HG03139 (cell line): ENCODE data around the gene MKS1.

Experiments used
- ATAC-seq: cut with Tn5 transposase; IDR thresholded peaks from one replicate; pipeline ENCODE4 v1.9.1; 2021; ENCODE audit not compliant: unreplicated experiment

The MKS1 gene

GRCh38 chr17:58245428-58246103 is 26.5 kb upstream of the MKS1 start:
- ATAC-seq: no peak

- ATAC-seq: no peak
Observed at GRCh38 chr17:58244963-58245362, 25.9 kb upstream of the MKS1 start.

DNA sequence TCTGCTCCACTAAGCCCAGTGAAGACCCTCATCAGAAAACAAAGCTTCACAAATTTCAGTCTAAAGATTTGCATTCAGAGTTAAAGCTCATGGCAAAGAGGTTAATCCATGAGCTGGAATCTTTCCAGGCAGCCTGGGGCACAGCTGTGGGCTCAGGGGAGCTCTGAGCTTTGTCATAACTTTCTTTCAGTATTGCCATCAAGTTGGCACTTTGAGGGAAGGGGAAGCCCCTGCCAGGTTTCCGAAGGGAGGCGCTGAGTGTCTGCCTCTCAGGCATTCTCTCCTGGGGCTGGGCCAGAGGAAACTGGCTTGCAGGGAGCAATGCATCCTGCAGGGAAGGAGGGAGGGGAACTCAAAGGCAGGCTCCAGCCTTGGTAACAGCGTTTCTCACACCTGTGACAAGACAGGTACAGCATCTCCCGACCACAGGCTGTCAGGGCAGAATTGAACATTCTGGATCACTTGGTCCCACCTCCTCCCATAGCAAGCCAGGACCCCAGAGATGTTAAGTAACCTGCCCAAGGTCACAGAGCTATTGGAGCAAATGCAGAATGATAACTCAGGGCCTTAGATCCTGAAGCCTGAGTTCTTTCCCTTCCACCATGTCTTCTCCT is 23.2 kb upstream of the MKS1 start:
- ATAC-seq: no peak

DNA sequence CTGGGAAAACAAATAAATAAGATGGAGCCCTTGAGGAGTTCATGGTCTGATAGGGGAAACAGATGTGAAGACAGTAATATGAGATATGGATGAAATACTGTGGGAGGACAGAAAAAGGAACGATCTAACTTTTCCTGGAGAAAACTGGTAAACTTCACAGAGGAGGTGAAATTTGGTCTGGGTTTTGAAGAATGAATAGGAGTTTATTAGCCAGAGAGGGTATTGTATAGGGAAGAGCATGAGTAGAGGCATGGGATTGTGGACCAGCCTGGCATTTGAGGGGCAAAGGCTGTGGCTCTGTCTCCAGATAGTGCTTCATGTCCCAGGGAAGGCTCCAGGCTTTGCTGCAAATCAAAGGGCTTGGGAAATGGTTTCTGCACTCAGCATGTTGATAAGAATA is 20.9 kb upstream of the MKS1 start:
- ATAC-seq: no peak

DNA sequence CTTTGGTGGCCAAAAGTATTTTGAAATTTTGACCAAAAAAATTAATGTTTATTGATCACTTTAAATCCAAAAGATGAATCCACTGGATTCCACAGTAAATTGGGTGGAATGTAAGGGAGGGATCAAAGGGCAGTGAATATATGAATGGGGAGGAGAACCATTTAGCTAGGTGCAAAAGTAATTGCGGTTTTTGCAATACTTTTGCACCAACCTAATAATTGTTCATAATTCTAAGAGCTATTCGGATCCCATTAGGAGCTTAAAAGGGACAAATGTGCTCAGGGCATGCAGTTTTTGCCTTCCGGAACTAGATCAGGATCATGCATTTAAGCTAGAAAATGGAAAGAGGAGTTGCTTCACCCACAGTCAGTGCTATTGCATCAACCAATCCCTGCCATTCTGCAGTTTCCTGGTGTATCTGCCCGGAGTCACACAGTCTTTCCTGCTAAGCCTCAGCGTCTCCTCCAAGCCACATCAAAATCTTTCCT is 19.1 kb upstream of the MKS1 start, which contains the start of gene LPO:
LPO (plus strand) TSS at position 438 of the 488 bp plus-strand sequence. CDS start 4,396 bp downstream, outside the sequence.
- no peak for ATAC-seq

- ATAC-seq: no peak
Observed at GRCh38 chr17:58236394-58236793, 17.3 kb upstream of the MKS1 start.

- no peak for ATAC-seq
Observed at GRCh38 chr17:58235821-58236220, 16.8 kb upstream of the MKS1 start.

GRCh38 chr17:58234512-58234911 is 15.5 kb upstream of the MKS1 start:
- no peak for ATAC-seq

- ATAC-seq: no peak
Observed at GRCh38 chr17:58233543-58233942, 14.5 kb upstream of the MKS1 start.

- ATAC-seq: peak; percentile 77
Observed at GRCh38 chr17:58232707-58233156, 13.7 kb upstream of the MKS1 start.

GRCh38 chr17:58231641-58232040 is 12.6 kb upstream of the MKS1 start:
- ATAC-seq: no peak

- no peak for ATAC-seq
Observed at GRCh38 chr17:58229881-58230280, 10.8 kb upstream of the MKS1 start.

- ATAC-seq: no peak
Observed at GRCh38 chr17:58229384-58229783, 10.3 kb upstream of the MKS1 start.

DNA sequence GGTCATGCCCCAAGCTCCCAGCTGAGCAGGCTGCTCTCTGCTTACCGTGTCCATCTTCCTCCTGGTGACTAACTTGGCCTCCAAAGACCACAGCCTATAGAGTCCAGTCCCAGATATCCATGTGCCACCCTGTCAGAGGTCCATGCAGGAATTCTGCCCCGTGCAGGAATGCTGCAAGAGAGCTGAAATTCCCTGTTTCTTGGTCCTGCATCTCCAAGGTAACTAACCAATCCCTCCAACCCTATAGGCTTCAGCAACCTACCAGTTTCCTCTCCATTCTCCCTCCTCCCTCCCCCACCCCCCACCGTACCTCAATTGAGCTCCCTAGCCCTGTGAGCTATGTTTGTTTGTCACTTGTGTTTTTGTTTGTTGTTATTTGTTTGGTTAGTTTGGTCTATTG is 9.6 kb upstream of the MKS1 start:
- no peak for ATAC-seq

- no peak for ATAC-seq
Observed at GRCh38 chr17:58227733-58228132, 8.7 kb upstream of the MKS1 start.

GRCh38 chr17:58224315-58224714 is 5.3 kb upstream of the MKS1 start:
- ATAC-seq: no peak

DNA sequence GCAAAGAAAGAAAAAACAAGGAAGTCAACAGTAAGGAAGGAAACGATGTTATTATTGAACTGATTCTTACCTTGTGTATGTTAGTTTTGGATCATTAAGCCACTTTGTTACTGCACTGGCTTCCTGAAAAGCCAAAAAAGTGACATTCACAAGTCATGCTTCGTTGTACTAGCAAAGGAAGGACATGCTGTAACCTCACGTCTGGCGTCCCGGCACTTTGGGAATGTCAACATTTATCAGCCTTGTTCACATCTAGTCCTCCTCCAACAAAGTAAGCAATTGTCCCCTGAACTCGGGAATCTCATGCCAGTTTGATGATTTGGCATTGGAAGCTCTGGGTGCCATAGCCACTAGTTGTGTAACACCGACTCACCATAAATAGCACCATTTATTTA is 731 bp upstream of the MKS1 start:
- no peak for ATAC-seq

GRCh38 chr17:58217766-58218165 is 1.3 kb downstream of the MKS1 start:
- no peak for ATAC-seq

DNA sequence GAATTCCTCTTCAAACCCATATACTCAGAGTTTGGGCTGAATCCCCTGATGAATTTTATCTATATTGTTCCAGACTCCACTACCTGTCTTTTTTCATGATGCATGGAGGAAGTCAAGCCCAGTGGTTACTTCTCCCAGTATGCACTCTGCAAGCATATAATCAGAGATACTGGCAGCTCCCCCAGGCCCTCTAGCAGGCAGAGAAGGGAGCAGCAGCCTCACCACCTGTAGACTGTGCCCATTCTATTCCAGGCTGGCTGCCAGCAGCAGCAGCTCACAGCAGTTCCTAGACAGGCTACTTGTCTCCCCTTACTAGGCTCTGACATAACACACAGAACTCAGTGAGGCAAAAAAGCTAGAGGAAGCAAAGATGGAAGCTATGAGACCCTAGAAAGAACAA is 3.4 kb downstream of the MKS1 start:
- ATAC-seq: no peak

- no peak for ATAC-seq
Observed at GRCh38 chr17:58210922-58211321, 8.1 kb downstream of the MKS1 start.

DNA sequence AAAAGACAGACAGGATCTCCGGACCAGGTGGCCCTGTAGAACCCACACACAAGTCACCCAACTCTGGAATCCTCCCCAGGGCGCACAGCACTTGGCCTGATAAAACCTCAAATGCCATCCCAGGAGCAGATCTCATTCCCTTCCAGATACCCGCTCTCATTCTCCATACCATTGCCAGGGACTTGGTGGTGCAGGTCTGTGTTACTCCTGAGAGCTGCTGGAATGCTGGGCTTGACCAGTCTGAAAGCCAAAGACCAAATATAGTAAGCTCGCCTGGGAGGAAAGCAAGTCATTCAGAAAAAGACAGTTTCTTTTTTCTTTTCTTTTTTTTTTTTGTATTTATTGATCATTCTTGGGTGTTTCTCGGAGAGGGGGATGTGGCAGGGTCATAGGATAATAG is 10.7 kb downstream of the MKS1 start:
- no peak for ATAC-seq

DNA sequence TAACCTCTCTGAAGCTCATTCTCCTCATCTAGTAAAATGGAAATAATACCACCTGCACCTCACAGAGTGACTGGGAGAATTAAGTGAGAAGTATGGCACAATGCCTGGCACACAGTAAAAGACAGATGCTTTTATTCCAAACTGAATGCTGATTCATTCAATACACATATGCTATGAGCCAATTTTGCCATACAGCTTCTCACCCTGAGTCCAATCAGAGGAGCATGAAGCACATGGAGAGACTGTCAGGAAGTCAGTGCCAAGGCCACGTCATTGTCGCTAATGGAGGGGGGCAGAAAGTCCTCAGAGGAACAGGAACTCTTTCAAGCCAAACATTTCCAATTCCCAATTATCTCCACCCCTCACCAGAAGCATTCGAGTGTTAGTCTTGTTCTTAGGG is 11.6 kb downstream of the MKS1 start:
- no peak for ATAC-seq

DNA sequence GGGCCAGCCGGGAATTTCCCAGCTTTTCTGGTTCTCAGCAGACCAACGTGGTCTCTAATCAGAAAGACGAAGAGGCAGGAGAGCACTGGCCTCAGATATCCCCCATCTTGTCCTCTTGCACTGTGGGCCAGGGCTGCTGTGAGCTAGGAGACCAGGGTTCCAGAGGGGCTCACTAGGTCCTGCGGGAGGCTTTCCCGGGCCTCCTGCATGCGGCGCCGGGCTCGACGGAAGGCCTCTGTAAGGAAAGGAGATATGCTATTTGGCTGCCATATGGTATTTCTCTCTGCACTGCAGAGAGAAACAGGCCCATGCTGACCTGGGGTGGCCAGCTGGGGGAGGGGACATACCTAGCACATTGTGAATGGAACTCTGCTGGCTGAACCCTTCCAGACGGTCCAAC is 13.1 kb downstream of the MKS1 start:
- no peak for ATAC-seq
